ENCODE measurements around the gene SPOCK1.

- no peak for TF ChIP-seq PBX3 (IDR thresholded peaks at IDR 0.05)
- TF ChIP-seq POLR2A (IDR thresholded peaks at IDR 0.05; ENCODE audit: low read length) = no peak
- TF ChIP-seq, protein P1, sequence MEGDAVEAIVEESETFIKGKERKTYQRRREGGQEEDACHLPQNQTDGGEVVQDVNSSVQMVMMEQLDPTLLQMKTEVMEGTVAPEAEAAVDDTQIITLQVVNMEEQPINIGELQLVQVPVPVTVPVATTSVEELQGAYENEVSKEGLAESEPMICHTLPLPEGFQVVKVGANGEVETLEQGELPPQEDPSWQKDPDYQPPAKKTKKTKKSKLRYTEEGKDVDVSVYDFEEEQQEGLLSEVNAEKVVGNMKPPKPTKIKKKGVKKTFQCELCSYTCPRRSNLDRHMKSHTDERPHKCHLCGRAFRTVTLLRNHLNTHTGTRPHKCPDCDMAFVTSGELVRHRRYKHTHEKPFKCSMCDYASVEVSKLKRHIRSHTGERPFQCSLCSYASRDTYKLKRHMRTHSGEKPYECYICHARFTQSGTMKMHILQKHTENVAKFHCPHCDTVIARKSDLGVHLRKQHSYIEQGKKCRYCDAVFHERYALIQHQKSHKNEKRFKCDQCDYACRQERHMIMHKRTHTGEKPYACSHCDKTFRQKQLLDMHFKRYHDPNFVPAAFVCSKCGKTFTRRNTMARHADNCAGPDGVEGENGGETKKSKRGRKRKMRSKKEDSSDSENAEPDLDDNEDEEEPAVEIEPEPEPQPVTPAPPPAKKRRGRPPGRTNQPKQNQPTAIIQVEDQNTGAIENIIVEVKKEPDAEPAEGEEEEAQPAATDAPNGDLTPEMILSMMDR (IDR thresholded peaks at IDR 0.05) = no peak
- TF ChIP-seq, protein P2, sequence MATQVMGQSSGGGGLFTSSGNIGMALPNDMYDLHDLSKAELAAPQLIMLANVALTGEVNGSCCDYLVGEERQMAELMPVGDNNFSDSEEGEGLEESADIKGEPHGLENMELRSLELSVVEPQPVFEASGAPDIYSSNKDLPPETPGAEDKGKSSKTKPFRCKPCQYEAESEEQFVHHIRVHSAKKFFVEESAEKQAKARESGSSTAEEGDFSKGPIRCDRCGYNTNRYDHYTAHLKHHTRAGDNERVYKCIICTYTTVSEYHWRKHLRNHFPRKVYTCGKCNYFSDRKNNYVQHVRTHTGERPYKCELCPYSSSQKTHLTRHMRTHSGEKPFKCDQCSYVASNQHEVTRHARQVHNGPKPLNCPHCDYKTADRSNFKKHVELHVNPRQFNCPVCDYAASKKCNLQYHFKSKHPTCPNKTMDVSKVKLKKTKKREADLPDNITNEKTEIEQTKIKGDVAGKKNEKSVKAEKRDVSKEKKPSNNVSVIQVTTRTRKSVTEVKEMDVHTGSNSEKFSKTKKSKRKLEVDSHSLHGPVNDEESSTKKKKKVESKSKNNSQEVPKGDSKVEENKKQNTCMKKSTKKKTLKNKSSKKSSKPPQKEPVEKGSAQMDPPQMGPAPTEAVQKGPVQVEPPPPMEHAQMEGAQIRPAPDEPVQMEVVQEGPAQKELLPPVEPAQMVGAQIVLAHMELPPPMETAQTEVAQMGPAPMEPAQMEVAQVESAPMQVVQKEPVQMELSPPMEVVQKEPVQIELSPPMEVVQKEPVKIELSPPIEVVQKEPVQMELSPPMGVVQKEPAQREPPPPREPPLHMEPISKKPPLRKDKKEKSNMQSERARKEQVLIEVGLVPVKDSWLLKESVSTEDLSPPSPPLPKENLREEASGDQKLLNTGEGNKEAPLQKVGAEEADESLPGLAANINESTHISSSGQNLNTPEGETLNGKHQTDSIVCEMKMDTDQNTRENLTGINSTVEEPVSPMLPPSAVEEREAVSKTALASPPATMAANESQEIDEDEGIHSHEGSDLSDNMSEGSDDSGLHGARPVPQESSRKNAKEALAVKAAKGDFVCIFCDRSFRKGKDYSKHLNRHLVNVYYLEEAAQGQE (IDR thresholded peaks at IDR 0.05) = no peak
- no peak for TF ChIP-seq ELK1 (IDR thresholded peaks at IDR 0.05; ENCODE audit: low read depth, low read length)
- TF ChIP-seq RNF2 (IDR thresholded peaks at IDR 0.05; ENCODE audit: borderline replicate concordance, low read depth) = no peak
- no peak for TF ChIP-seq GATA3 (IDR thresholded peaks at IDR 0.05; ENCODE audit: borderline replicate concordance)
- TF ChIP-seq, protein P3, sequence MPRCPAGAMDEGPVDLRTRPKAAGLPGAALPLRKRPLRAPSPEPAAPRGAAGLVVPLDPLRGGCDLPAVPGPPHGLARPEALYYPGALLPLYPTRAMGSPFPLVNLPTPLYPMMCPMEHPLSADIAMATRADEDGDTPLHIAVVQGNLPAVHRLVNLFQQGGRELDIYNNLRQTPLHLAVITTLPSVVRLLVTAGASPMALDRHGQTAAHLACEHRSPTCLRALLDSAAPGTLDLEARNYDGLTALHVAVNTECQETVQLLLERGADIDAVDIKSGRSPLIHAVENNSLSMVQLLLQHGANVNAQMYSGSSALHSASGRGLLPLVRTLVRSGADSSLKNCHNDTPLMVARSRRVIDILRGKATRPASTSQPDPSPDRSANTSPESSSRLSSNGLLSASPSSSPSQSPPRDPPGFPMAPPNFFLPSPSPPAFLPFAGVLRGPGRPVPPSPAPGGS (IDR thresholded peaks at IDR 0.05) = no peak
- TF ChIP-seq, protein P4, sequence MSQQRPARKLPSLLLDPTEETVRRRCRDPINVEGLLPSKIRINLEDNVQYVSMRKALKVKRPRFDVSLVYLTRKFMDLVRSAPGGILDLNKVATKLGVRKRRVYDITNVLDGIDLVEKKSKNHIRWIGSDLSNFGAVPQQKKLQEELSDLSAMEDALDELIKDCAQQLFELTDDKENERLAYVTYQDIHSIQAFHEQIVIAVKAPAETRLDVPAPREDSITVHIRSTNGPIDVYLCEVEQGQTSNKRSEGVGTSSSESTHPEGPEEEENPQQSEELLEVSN (IDR thresholded peaks at IDR 0.05; ENCODE audit: borderline replicate concordance, low read depth) = no peak
- no peak for TF ChIP-seq FOSL2 (IDR thresholded peaks at IDR 0.05)
- no peak for TF ChIP-seq FOSL2 (CRISPR knock-in tag; IDR thresholded peaks at IDR 0.05)
Measured at GRCh38 chr5:137188566-137188965, 310.6 kb downstream of the SPOCK1 start.
